Medulla oblongata (tissue), 1 donor: ENCODE results near the gene ZBTB20.
A peak's percentile ranks its signal among the peaks of the same experiment; 100 is the strongest.
"Not testable (repeated sequence)": the region's sequence is repeated elsewhere in the genome, so short reads cannot be mapped to it uniquely, and the experiment has no call there.

ENCODE experiments used
- DNase-seq: peaks from one replicate; pipeline ENCODE4 v3.0.0-alpha.2; 2015; ENCODE audit errors: extremely low spot score

The ZBTB20 gene

GRCh38 chr3:115146418-115147328 is at the start of gene ZBTB20:
TSS of gene ZBTB20 (minus strand) at chr3:115147288.
- peak; percentile 59 for DNase-seq

- DNase-seq = no peak
Measured at GRCh38 chr3:115194476-115194875, 47.4 kb upstream of the ZBTB20 start.

GRCh38 chr3:115190747-115191146 is 43.7 kb upstream of the ZBTB20 start:
- no peak for DNase-seq

GRCh38 chr3:115187149-115187757 is 40.2 kb upstream of the ZBTB20 start:
- no peak for DNase-seq

GRCh38 chr3:115186351-115187148 is 39.5 kb upstream of the ZBTB20 start:
- no peak for DNase-seq

GRCh38 chr3:115184859-115185572 is 37.9 kb upstream of the ZBTB20 start:
- not testable (repeated sequence) for DNase-seq

GRCh38 chr3:115178930-115179329 is 31.8 kb upstream of the ZBTB20 start:
- not testable (repeated sequence) for DNase-seq

GRCh38 chr3:115169808-115170207 is 22.7 kb upstream of the ZBTB20 start:
- DNase-seq = no peak

- DNase-seq = no peak
Measured at GRCh38 chr3:115165701-115166100, 18.6 kb upstream of the ZBTB20 start.

- no peak for DNase-seq
Measured at GRCh38 chr3:115165266-115165665, 18.2 kb upstream of the ZBTB20 start.

- no peak for DNase-seq
Measured at GRCh38 chr3:115164374-115165221, 17.5 kb upstream of the ZBTB20 start.

GRCh38 chr3:115162759-115163158 is 15.7 kb upstream of the ZBTB20 start:
- no peak for DNase-seq

GRCh38 chr3:115161866-115162265 is 14.8 kb upstream of the ZBTB20 start:
- no peak for DNase-seq

- DNase-seq = no peak
Measured at GRCh38 chr3:115161168-115161834, 14.2 kb upstream of the ZBTB20 start.

- no peak for DNase-seq
Measured at GRCh38 chr3:115160295-115160694, 13.2 kb upstream of the ZBTB20 start.

- no peak for DNase-seq
Measured at GRCh38 chr3:115156046-115156654, 9.1 kb upstream of the ZBTB20 start.

- no peak for DNase-seq
Measured at GRCh38 chr3:115154611-115155010, 7.5 kb upstream of the ZBTB20 start.

GRCh38 chr3:115151921-115152320 is 4.8 kb upstream of the ZBTB20 start:
- no peak for DNase-seq

- DNase-seq = peak; percentile 48
Measured at GRCh38 chr3:115148142-115148790, 1.2 kb upstream of the ZBTB20 start.
